Measurements from ENCODE around the gene KRTAP10-5. TPM values are rescaled to one million over a fixed set of nuclear protein-coding genes. Genes with fewer than 3 reads are reported as not detected.

The KRTAP10-5 gene
- total and polyA plus RNA-seq, 10 donors = not detected

DNA sequence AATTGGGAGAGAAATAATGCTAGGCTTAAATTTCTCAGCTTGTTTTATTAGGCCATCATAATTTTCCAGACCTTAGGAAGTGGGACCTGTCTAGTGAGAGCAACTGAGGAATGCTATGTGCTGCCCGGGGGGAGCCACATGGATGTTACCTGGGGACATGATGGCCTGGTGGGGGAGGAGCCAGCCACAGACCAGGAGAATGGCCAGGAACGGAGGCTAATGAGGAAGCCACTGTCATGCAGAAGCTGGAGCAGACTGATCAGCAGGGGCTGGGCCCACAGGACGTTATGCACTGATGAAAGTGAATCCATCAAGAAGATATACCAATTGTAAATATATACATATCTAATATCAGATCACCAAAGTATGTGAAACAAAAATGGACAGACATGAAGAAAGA, 35.8 kb downstream of the KRTAP10-5 start:
- TF ChIP-seq POLR2AphosphoS5 (IDR thresholded peaks at IDR 0.05) (no peak), POLR2A (IDR thresholded peaks at IDR 0.05) (no peak)
- TF ChIP-seq, protein P1, sequence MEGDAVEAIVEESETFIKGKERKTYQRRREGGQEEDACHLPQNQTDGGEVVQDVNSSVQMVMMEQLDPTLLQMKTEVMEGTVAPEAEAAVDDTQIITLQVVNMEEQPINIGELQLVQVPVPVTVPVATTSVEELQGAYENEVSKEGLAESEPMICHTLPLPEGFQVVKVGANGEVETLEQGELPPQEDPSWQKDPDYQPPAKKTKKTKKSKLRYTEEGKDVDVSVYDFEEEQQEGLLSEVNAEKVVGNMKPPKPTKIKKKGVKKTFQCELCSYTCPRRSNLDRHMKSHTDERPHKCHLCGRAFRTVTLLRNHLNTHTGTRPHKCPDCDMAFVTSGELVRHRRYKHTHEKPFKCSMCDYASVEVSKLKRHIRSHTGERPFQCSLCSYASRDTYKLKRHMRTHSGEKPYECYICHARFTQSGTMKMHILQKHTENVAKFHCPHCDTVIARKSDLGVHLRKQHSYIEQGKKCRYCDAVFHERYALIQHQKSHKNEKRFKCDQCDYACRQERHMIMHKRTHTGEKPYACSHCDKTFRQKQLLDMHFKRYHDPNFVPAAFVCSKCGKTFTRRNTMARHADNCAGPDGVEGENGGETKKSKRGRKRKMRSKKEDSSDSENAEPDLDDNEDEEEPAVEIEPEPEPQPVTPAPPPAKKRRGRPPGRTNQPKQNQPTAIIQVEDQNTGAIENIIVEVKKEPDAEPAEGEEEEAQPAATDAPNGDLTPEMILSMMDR (IDR thresholded peaks at IDR 0.05 in 8 of 11, conservative IDR thresholded peaks at IDR 0.05 in 3 of 11) = no peak
- H3K27me3 ChIP-seq (replicated peaks in 1 of 7) = peaks cover 0 to 29% (median 0%) of the 10 kb centered on the region in 7 donors
- H3K4me3 ChIP-seq = no peak overlapping the region
- intact Hi-C loops (cut with DNase I; ENCODE audit: low total_unique reads) = no loop called here
- 70 to 82% (median 76%) methylated on average over 3 of the region's 3 CpGs for WGBS, 5 donors
- H3K4me1 ChIP-seq = peaks cover 0 to 13% (median 0%) of the 10 kb centered on the region in 6 donors
- H3K27ac ChIP-seq = no peak overlapping the region
- H3K36me3 ChIP-seq = no peaks in the 10 kb centered on the region
- H3K9me3 ChIP-seq = peaks cover 5 to 63% (median 48%) of the 10 kb centered on the region in 8 donors
- DNase-seq = no peak

DNA sequence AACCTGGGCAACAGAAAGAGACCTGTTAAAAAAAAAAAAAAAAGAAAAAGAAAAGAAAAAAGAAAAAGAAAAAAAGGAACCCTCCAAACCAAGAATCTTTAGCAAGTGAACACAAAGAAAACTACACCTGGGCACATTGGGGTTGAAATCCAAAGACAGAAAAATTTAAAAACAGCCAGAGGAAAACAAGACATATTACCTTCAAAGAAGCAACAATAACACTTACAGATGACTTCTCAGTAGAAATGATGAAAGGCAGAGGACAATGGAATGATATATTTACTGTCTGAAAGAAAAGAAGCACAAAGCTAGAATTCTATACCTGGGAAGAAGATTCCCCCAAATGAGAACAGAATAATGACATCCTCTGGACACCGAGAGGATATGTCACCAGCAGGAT, 37.7 kb downstream of the KRTAP10-5 start:
- no peak for DNase-seq
- Histone ChIP-seq H3K9me3 (peaks cover 5 to 62% (median 47%) of the 10 kb centered on the region in 8 donors), H3K27ac (no peak overlapping the region), H3K27me3 (replicated peaks in 1 of 7) (peaks cover 0 to 23% (median 0%) of the 10 kb centered on the region in 7 donors), H3K4me1 (peaks cover 0 to 5% (median 0%) of the 10 kb centered on the region in 6 donors), H3K36me3 (no peaks in the 10 kb centered on the region), H3K4me3 (no peak overlapping the region)
- 77 to 94% (median 89%) methylated on average over 1 of the region's 1 CpG for WGBS, 5 donors
- no peak for TF ChIP-seq POLR2A (IDR thresholded peaks at IDR 0.05)
- no peak for TF ChIP-seq POLR2AphosphoS5 (IDR thresholded peaks at IDR 0.05)
- TF ChIP-seq, protein P1 (IDR thresholded peaks at IDR 0.05 in 8 of 11, conservative IDR thresholded peaks at IDR 0.05 in 3 of 11) = no peak
- intact Hi-C loops (cut with DNase I; ENCODE audit: low total_unique reads) = no loop called here

DNA sequence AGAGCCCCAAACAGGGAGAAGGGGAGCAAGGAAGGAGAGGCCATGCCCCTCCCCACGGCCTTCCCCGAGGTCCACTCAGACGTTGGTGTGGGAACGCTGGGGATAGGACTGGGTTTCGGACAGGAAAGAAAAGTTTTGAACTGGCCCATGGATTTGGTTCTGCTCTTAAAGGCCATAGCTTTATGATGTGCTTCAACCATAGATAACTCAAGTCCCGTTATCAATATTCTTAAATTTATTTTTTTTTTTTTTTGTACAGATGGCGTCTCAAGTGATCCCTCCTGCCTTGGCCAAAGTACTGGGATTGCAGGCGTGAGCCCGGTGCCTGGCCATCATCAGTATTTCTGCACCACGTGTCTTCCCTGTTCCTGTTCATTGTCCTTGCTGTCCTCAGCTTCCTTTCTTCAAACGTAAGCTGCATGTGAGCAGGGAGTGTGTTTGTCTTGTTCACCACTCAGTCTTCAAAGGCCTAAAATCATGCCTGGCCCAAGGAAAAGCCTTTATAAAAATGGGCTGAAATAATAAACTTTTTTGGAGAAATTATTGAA, 39.6 kb downstream of the KRTAP10-5 start:
- WGBS, 5 donors = 74 to 83% (median 79%) methylated on average over 11 of the region's 11 CpGs
- H3K36me3 ChIP-seq = no peaks in the 10 kb centered on the region
- intact Hi-C loops (cut with DNase I; ENCODE audit: low total_unique reads) = no loop called here
- H3K4me3 ChIP-seq = no peak overlapping the region
- H3K27ac ChIP-seq = peak overlapping the region in 1 of 8 donors; percentile 31
- H3K9me3 ChIP-seq = peaks cover 0 to 44% (median 28%) of the 10 kb centered on the region in 8 donors
- peaks cover 0 to 25% (median 0%) of the 10 kb centered on the region in 7 donors for H3K27me3 ChIP-seq (replicated peaks in 1 of 7)
- no peak for TF ChIP-seq POLR2AphosphoS5 (IDR thresholded peaks at IDR 0.05)
- TF ChIP-seq POLR2A (IDR thresholded peaks at IDR 0.05) = no peak
- TF ChIP-seq, protein P1 (IDR thresholded peaks at IDR 0.05 in 8 of 11, conservative IDR thresholded peaks at IDR 0.05 in 3 of 11) = no peak
- no peak for DNase-seq
- H3K4me1 ChIP-seq = no peaks in the 10 kb centered on the region

DNA sequence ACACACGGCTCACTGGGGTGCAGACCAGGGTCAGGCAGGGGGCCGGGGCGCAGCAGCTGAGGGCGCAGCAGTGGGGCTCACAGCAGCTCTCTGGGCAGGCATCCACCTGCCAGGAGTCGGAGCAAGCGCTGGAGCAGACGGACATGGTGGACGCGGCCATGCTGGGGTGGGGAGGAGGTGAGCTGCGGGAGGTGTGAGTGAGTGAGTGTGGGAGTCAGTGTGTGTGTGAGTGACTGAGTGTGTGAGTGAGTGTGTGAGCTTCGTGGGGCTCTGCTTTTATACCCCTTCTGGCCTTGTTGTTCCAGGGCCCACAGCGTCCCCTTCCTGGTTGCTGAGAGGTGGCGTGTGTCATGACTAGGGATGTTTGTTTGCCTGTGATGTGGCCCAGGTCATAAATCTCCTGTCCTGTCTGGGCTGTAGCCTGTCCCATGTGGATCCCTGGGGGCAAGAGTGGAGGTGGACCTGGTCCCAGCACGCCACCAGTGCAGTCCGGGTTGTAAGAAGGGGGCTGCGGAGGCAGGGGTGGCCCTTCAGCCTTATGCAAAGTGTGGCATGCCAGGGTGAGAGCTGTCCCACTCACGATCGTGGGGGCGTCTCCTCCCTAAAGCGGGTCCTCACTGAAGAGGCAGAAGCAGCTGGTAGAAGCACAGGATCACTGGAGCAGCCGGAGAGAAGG, 40.3 kb downstream of the KRTAP10-5 start, which contains the start of gene KRTAP10-1:
KRTAP10-1 (minus strand) TSS at position 205 of the 676 bp plus-strand sequence; CDS start at position 160, 45 bp downstream.
- Histone ChIP-seq H3K36me3 (no peaks in the 10 kb centered on the region), H3K27ac (peak within 1 kb of the TSS in 1 of 8 donors; percentile 31), H3K4me1 (no peaks in the 10 kb centered on the region), H3K9me3 (peaks cover 0 to 39% (median 23%) of the 10 kb centered on the region in 8 donors), H3K27me3 (replicated peaks in 1 of 7) (peaks cover 0 to 25% (median 0%) of the 10 kb centered on the region in 7 donors), H3K4me3 (no peak within 1 kb of the TSS)
- TF ChIP-seq POLR2A (IDR thresholded peaks at IDR 0.05) (no peak), POLR2AphosphoS5 (IDR thresholded peaks at IDR 0.05) (no peak)
- TF ChIP-seq, protein P1 (IDR thresholded peaks at IDR 0.05 in 8 of 11, conservative IDR thresholded peaks at IDR 0.05 in 3 of 11) = no peak
- peak; percentile 73 for DNase-seq
- WGBS, 5 donors = 76 to 88% (median 79%) methylated on average over 20 to 21 of the region's 21 CpGs
- intact Hi-C loops (cut with DNase I; ENCODE audit: low total_unique reads) = no loop called here
